NCI-H82 (cell line): ENCODE data around the gene MAFF.

Source experiments
- DNase-seq: peaks from one replicate; lab custom pipeline; 2025; lab: John Stamatoyannopoulos, UW

MAFF gene

GRCh38 chr22:38203855-38204514, 2.2 kb downstream of the MAFF start:
- DNase-seq = no peak

- no peak for DNase-seq
These were observed 3.0 kb downstream of the MAFF start for GRCh38 chr22:38204784-38205183.

GRCh38 chr22:38205261-38206128, 3.7 kb downstream of the MAFF start:
- no peak for DNase-seq

GRCh38 chr22:38207898-38208432, 6.2 kb downstream of the MAFF start:
- no peak for DNase-seq

DNA sequence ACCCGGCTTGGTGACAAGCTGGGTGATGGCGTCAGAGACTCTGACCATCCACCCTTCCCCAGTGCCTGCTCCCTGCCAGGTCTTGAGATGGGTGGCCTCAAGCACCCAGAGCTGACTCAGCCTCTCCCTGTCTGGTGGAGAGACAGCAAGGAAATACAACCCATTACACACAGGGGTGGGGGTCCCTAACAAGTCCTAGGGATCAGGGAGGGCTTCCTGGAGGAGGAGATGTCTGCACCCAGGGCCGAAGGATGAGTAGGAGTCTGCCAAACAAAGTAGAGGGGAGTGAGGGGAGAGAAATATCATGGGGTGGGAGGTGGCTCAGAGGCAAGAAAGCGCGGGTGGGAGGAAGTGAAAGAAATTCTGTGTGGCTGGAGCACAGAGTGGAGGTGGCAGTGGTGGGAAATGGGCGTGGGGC, 6.8 kb downstream of the MAFF start:
- no peak for DNase-seq

DNA sequence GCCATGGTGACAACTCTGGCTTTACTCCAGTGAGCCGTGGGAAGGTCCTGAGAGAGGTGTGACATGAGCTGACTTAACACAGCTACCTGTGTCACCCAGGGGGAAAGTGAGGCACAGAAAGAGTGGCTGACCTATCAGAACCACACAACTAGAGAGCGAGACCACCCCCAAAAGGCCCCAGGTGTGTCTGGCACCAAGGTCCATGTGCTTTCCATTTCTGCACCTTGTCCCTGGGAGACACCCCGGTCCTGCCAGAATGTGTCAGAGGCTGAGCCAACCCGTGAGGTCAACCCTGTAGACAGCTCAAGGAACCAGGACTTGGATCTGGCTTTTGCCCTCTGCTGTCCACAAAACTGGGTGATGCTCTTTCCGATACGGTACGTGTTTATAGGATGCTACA, 9.8 kb downstream of the MAFF start:
- DNase-seq = no peak

- peak; percentile 33 for DNase-seq
These were observed 10.6 kb downstream of the MAFF start for GRCh38 chr22:38212442-38212841.

DNA sequence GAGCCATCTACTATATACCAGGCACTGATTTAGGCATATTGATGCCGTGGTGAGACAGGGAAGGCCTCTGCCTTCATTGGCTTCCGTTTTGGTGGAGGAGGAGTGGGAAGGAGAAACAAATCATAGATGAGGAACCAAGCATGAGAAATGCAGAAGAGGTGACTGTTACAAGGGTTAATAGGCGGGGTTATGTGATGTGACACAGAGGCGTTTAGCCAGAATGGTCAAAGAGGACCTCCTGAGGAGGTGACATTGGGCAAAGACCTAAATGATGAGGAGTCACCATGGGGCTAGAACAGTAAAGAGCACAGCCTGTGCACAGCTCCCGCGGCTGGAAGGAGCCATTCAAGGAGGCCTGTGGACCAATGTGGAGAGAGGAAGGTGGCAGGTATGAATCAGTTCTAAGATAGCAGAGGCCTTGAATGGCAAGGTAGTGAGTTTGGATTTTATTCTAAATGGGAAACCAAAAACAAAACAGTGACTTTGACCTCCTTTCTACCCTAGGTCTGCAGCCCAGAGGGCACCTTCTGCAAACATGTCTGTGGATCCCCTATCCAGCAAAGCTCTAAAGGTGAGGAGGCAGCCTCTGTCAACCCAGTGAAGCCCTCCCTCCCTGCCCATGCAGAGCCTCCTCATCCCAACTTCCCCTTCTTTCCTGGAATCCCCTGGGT, 11.7 kb downstream of the MAFF start:
- DNase-seq = no peak

GRCh38 chr22:38213990-38214301, 12.2 kb downstream of the MAFF start:
- no peak for DNase-seq

GRCh38 chr22:38214302-38215056, 12.7 kb downstream of the MAFF start:
- DNase-seq = no peak

DNA sequence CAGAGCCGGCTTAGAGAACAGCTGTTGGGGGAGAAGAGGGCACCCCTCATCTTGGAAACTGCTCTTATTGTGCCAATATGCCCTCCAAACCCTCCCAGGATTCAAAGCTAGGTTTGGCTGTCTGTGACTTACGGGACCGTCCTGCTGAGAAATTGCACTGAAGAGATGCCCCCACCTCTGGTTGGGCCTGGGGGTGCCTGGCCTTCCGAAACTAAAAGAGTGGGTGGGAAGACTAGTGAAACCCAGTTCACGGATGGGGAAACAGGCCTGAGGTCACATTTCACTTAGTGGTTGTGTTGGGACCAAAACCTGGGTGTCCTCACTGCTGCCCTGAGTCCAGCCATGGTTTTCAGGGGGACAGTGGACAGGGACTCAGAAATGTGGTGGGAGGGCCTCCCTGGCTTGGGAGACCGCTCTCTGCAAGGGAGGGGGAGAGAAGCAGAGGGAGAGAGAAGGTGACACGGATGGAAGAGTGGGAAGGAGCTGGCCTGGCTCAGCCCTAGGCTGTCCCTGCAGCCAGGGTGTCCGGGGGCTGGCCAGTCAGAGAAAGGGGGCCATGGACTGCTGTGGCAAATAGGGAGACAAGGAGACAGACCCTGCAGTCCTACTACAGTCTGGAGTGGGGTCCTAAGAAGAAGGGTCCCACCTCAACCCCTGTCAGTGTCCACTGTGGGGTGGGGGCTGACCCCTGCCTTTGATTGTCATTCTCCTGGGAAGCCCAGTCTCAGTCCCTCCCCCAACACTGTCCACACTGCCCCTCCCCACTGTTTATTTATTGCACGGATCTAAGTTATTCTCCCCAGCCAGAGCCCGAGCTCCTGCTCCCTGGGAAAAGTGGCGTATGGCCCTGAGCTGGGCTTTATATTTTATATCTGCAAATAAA, 13.6 kb downstream of the MAFF start:
- DNase-seq = no peak

DNA sequence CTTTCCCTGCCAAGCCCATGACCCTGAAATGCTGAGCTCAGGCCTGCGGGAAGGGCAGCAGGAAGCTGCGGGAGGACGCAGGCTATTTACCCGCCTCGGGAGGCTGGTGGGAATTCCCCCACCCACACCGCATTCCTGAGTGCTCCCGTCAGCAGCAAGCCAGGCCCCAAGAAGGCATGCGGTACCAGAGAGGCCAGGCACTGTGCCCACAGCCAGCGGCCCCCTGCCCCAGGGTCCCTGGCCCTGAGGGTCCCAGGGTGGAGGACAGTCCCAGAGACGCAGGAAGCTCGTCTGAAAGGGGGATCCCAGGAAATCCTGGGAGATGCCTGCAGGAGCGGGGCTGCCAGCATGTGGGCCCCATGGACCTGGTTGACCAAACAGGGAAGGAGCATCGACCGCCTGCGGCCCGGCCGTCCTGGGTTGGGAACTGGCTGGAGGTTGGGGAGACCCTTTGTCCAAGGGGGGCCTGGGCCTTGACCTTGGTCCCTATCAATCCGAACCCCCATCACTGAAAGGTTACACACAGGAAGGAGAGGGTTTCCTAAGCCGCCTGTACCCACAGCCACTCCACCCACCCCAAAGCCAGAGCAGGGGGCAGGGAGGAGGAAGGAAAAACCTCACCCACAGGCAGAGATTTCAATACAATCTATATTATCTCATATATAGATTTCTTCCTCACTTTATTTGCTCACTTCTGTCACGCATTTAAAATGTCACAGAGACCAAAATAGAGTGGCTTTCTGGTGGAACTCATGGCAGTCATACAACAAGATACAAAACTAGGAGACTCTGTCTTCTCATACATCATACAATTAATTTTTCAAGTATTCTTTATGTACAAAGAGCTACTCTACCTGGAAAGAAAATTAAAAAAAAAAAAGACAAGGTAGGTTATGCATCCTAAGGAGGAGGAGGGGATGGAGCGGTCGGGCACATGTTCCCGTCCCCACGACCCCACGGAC, 17.1 kb downstream of the MAFF start:
- no peak for DNase-seq

DNA sequence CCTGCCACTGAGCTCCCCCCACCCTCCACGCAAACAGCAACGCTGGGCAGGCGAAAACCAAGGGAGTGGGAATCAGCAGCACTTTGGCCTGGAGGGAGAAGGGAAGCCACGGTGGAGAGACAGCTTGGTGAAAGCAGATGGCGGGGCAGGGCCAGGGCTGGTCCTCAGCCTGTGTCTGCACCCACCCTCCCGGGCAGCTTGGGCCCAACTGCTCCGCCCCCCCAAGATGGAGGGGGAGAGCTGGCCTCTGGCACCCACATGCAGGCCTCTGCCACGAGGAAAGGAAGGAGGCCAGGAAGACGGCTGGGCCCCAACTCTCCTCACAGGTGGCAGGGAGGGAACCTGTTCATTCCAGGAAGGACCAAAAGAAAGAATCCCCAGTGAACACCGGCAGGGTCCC, 17.8 kb downstream of the MAFF start:
- DNase-seq = peak; percentile 80

DNA sequence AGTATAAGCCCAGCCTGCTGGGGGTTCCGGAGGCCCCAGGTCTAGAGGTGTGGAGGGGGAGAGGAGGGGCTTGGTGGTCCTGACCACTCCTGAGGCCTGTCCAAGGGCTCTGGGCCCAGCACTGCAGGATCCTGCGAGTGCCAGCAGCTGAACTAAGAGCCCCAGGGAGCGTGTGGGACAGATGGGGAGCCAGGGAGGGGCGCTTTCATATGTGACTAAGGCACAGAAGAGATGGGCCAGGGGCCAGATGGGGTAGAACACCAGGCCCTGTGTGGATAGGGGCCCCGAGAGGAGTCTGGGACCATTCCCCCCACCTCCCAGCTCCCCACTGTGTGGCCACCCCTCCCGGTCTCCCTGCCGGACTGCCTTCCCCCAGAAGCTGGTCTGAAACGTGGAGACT, 18.4 kb downstream of the MAFF start:
- no peak for DNase-seq

DNA sequence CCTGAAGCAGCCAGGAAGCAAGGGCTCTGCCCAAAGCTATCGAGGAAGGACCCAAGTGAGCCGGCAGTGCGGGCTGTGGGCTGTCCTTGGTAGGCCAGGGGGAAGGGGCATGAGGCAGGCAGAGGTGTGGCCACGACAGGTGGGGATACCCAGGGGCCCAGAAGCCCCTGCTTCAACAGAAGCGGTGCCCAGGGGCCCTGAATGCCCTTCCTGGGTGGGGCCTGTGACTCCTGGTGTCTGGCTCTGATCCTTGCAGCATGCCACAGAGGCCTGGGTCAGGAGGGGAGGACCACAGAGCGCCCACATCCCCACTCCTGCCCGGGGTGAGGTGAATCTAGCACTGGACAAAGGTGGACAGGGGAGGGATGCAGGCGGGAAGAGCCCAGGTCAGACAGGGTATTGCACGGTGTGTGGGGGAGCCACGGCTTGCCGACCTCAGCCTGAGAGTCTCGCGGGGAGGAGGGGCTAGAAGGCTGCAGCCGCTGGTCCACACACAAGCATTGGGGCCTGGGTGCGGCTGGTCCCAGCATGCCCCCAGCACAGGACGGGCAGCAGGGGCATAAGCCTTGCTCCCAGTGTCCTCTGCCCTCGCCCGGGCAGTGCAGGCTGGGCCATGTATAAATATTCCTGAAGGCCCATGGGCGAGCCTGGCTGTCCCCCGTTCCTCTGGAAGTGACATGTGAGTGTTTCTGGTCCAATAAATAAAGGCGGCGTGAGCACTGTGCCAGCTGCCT, 19.0 kb downstream of the MAFF start:
- no peak for DNase-seq

GRCh38 chr22:38221407-38221806, 19.6 kb downstream of the MAFF start:
- DNase-seq = no peak

GRCh38 chr22:38221908-38222796, 20.4 kb downstream of the MAFF start:
- no peak for DNase-seq

GRCh38 chr22:38222797-38223119, 21.0 kb downstream of the MAFF start:
- DNase-seq = no peak
